Neural cell (in vitro differentiated cells): Measurements from ENCODE around the gene TOGARAM2. TPM values are rescaled to one million over a fixed set of nuclear protein-coding genes. Genes with fewer than 3 reads are reported as not detected.

Experiments
- H2AFZ ChIP-seq: fragments of 200-600, 300-800 bp; sonication (generic), shearing (Covaris generic); 2 replicates; pipeline ENCODE4 v1.6.0; 2014; ENCODE audit warnings: low read depth, mild to moderate bottlenecking, antibody characterized with exemption, low read length, moderate library complexity
- H3F3A ChIP-seq: fragments of 200-600 bp; shearing (Covaris generic); 2 replicates; pipeline ENCODE4 v1.6.1; 2016; ENCODE audit warnings: mild to moderate bottlenecking, moderate library complexity, mixed read lengths, antibody characterized with exemption, low read length; ENCODE audit not compliant: insufficient read depth, poor library complexity, severe bottlenecking
- H3K27ac ChIP-seq: fragments of 200-600, 300-800 bp; sonication (generic), shearing (Covaris generic); 2 replicates; pipeline ENCODE4 v1.5.1; 2014; ENCODE audit warnings: mild to moderate bottlenecking, low read length, moderate library complexity
- H3K27me3 ChIP-seq: fragments of 300-800, 200-600 bp; sonication (generic), shearing (Covaris generic); 2 replicates; pipeline ENCODE4 v1.6.0; 2014; ENCODE audit warnings: mild to moderate bottlenecking, low read depth, low read length, moderate library complexity; ENCODE audit not compliant: insufficient read depth
- H3K36me3 ChIP-seq: fragments of 300-800, 200-600 bp; sonication (generic), shearing (Covaris generic); 2 replicates; pipeline ENCODE4 v1.5.1; 2014; ENCODE audit warnings: mild to moderate bottlenecking, antibody characterized with exemption, low read length, moderate library complexity; ENCODE audit not compliant: insufficient read depth
- H3K4me2 ChIP-seq: fragments of 300-800, 200-600 bp; sonication (generic), shearing (Covaris generic); 2 replicates; pipeline ENCODE4 v1.6.0; 2014; ENCODE audit warnings: mild to moderate bottlenecking, low read length
- H3K4me3 ChIP-seq: fragments of 300-800, 200-600 bp; sonication (generic), shearing (Covaris generic); 2 replicates; pipeline ENCODE4 v1.5.1; 2014; ENCODE audit warnings: mild to moderate bottlenecking, low read length, moderate library complexity
- H3K79me2 ChIP-seq: fragments of 200-600 bp; shearing (Covaris generic); replicated peaks from 2 replicates; pipeline ENCODE4 v1.6.0; 2014; ENCODE audit warnings: mild to moderate bottlenecking, low read length, moderate library complexity; ENCODE audit not compliant: insufficient read depth
- H3K9ac ChIP-seq: fragments of 300-800, 200-600 bp; sonication (generic), shearing (Covaris generic); 2 replicates; pipeline ENCODE4 v1.6.1; 2016; ENCODE audit warnings: mild to moderate bottlenecking, low read length, mixed read lengths
- H3K9me2 ChIP-seq: fragments of 200-600 bp; shearing (Covaris generic); 2 replicates; pipeline ENCODE4 v1.6.1; 2016; ENCODE audit warnings: mild to moderate bottlenecking, low read length, mixed read lengths; ENCODE audit not compliant: insufficient read depth
- H3K9me3 ChIP-seq: fragments of 200-600, 300-800 bp; sonication (generic), shearing (Covaris generic); 2 replicates; pipeline ENCODE4 v1.6.1; 2016; ENCODE audit warnings: mild to moderate bottlenecking, mixed run types, low read length, moderate library complexity, mixed read lengths
- H4K20me1 ChIP-seq: fragments of 200-600 bp; shearing (Covaris generic); 2 replicates; pipeline ENCODE4 v1.6.1; 2016; ENCODE audit warnings: mild to moderate bottlenecking, mixed run types; ENCODE audit not compliant: insufficient read depth
- EP300 ChIP-seq: fragments of 450-650 bp; conservative IDR thresholded peaks from 2 replicates; pipeline ENCODE4 v1.6.1; 2014; ENCODE audit warnings: antibody characterized with exemption, mild to moderate bottlenecking, moderate library complexity; ENCODE audit not compliant: poor library complexity, severe bottlenecking
- EZH2 ChIP-seq: fragments of 200-600, 300-800 bp; shearing (Covaris generic), sonication (generic); IDR thresholded peaks from 2 replicates; pipeline ENCODE4 v1.6.1; 2014; ENCODE audit warnings: antibody characterized with exemption, low read length, borderline replicate concordance, mild to moderate bottlenecking; ENCODE audit not compliant: insufficient read depth, poor library complexity, severe bottlenecking
- POLR2AphosphoS5 ChIP-seq: IDR thresholded peaks from 2 replicates; pipeline ENCODE4 v1.6.1; 2012
- RAD21 ChIP-seq: fragments of 450-650 bp; conservative IDR thresholded peaks from 2 replicates; pipeline ENCODE4 v1.6.1; 2014; ENCODE audit warnings: antibody characterized with exemption, mild to moderate bottlenecking, moderate library complexity
- REST ChIP-seq: IDR thresholded peaks from 2 replicates; pipeline ENCODE4 v1.6.1; 2012; ENCODE audit warnings: borderline replicate concordance
- SMC3 ChIP-seq: fragments of 450-650 bp; conservative IDR thresholded peaks from 2 replicates; pipeline ENCODE4 v1.6.1; 2014; ENCODE audit warnings: antibody characterized with exemption, mild to moderate bottlenecking, moderate library complexity; ENCODE audit not compliant: poor library complexity
- TAF1 ChIP-seq: IDR thresholded peaks from 2 replicates; pipeline ENCODE4 v1.6.1; 2012; ENCODE audit warnings: low read depth
- polyA plus RNA-seq: library from polyadenylated mRNA; depleted of rRNA; stranded (reverse); fragments of >200 nt; gene quantifications from 2 replicates; pipeline ENCODE4 v1.2.3, GENCODE V29; 2014
- TF ChIP-seq, protein P1 (sequence below): fragments of 450-650 bp; IDR thresholded peaks from 2 replicates; pipeline ENCODE4 v1.5.1; 2014; ENCODE audit warnings: antibody characterized with exemption, mild to moderate bottlenecking, moderate library complexity; ENCODE audit not compliant: poor library complexity, severe bottlenecking

Gene TOGARAM2
- polyA plus RNA-seq, 1 donor from 2014 or later: 0.10 TPM

DNA sequence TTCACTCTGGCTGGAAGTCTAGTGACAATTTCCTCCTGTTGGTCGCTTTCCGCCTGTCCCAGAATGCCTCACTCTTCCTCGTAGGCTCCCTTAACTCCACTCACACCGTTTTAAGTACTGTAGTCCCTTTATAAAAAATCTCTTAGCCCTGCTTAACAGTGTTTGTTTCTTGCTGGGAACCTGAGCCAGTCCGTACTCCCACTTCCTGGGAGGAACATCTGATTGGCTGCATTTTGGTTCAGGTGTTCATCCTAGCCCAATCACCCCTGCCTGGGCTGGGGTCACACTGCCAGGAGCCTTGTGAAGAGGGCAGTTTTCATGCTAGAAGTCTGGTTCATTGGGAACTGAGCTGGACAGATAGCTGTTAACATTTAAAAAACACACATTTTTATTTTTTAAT is 25.6 kb upstream of the TOGARAM2 start:
- H3F3A ChIP-seq: no peaks in the 10 kb centered on the region
- H3K79me2 ChIP-seq: no peaks in the 10 kb centered on the region
- H2AFZ ChIP-seq: no peak overlapping the region
- no peak overlapping the region for H3K4me3 ChIP-seq
- no peaks in the 10 kb centered on the region for H3K36me3 ChIP-seq
- no peaks in the 10 kb centered on the region for H3K27me3 ChIP-seq
- H3K9me3 ChIP-seq: no peaks in the 10 kb centered on the region
- H4K20me1 ChIP-seq: no peaks in the 10 kb centered on the region
- H3K27ac ChIP-seq: no peak overlapping the region
- TF ChIP-seq EP300: no peak
- TF ChIP-seq REST: no peak
- no peak for TF ChIP-seq EZH2
- TF ChIP-seq SMC3: no peak
- TF ChIP-seq RAD21: no peak
- TF ChIP-seq, protein P1, sequence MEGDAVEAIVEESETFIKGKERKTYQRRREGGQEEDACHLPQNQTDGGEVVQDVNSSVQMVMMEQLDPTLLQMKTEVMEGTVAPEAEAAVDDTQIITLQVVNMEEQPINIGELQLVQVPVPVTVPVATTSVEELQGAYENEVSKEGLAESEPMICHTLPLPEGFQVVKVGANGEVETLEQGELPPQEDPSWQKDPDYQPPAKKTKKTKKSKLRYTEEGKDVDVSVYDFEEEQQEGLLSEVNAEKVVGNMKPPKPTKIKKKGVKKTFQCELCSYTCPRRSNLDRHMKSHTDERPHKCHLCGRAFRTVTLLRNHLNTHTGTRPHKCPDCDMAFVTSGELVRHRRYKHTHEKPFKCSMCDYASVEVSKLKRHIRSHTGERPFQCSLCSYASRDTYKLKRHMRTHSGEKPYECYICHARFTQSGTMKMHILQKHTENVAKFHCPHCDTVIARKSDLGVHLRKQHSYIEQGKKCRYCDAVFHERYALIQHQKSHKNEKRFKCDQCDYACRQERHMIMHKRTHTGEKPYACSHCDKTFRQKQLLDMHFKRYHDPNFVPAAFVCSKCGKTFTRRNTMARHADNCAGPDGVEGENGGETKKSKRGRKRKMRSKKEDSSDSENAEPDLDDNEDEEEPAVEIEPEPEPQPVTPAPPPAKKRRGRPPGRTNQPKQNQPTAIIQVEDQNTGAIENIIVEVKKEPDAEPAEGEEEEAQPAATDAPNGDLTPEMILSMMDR: no peak
- TF ChIP-seq POLR2AphosphoS5: no peak
- no peak for TF ChIP-seq TAF1
- no peak overlapping the region for H3K9ac ChIP-seq
- no peaks in the 10 kb centered on the region for H3K9me2 ChIP-seq
- no peak overlapping the region for H3K4me2 ChIP-seq

GRCh38 chr2:28956415-28956826 is 24.7 kb upstream of the TOGARAM2 start:
- Histone ChIP-seq H3K27me3 (no peaks in the 10 kb centered on the region), H3K79me2 (no peaks in the 10 kb centered on the region), H3K27ac (no peak overlapping the region), H3K9me3 (no peaks in the 10 kb centered on the region), H3F3A (no peaks in the 10 kb centered on the region), H3K4me3 (no peak overlapping the region), H4K20me1 (no peaks in the 10 kb centered on the region), H2AFZ (no peak overlapping the region), H3K9ac (no peak overlapping the region), H3K9me2 (no peaks in the 10 kb centered on the region), H3K4me2 (no peak overlapping the region), H3K36me3 (no peaks in the 10 kb centered on the region)
- no peak for TF ChIP-seq EZH2
- no peak for TF ChIP-seq TAF1
- no peak for TF ChIP-seq EP300
- no peak for TF ChIP-seq POLR2AphosphoS5
- TF ChIP-seq, protein P1: peak; percentile 23
- TF ChIP-seq REST: no peak
